Chondrocyte (in vitro differentiated cells): ENCODE measurements around the gene PRRT4. TPM values are rescaled to one million over a fixed set of nuclear protein-coding genes. Genes with fewer than 3 reads are reported as not detected.
A peak's percentile ranks its signal among the peaks of the same experiment; 100 is the strongest.

Experiments used
- DNase-seq: peaks from one replicate; pipeline ENCODE4 v3.0.0; 2021; ENCODE audit warnings: mixed read lengths, low spot score
- H3K27ac Mint-ChIP-seq: one replicate; pipeline ENCODE4 v1.8.0; 2021; ENCODE audit warnings: mild to moderate bottlenecking, moderate library complexity, mixed read lengths; ENCODE audit not compliant: unreplicated experiment
- H3K27me3 Mint-ChIP-seq: 2 replicates; pipeline ENCODE4 v1.8.0; 2021; ENCODE audit warnings: low read depth, mixed read lengths
- H3K36me3 Mint-ChIP-seq: 2 replicates; pipeline ENCODE4 v1.8.0; 2021; ENCODE audit warnings: low read depth, mixed read lengths
- H3K4me1 Mint-ChIP-seq: 2 replicates; pipeline ENCODE4 v1.8.0; 2021; ENCODE audit warnings: low read depth, mild to moderate bottlenecking, mixed read lengths
- H3K4me3 Mint-ChIP-seq: one replicate; pipeline ENCODE4 v1.8.0; 2021; ENCODE audit warnings: mild to moderate bottlenecking, moderate library complexity, mixed read lengths; ENCODE audit not compliant: unreplicated experiment
- H3K9me3 Mint-ChIP-seq: 2 replicates; pipeline ENCODE4 v1.8.0; 2021; ENCODE audit warnings: low read depth, mixed read lengths
- total RNA-seq: library from RNA; stranded (reverse); gene quantifications from 3 replicates; pipeline ENCODE4 v1.2.1, GENCODE V29; 2021
- TF ChIP-seq, protein P1 (sequence below): fragments of 200-600 bp; sonication (generic); IDR thresholded peaks from 2 replicates; pipeline ENCODE4 v1.5.0; 2021; ENCODE audit warnings: antibody characterized with exemption, mild to moderate bottlenecking, moderate library complexity

PRRT4 gene
- total RNA-seq, 1 donor from 2014 or later: 0.42 TPM

DNA sequence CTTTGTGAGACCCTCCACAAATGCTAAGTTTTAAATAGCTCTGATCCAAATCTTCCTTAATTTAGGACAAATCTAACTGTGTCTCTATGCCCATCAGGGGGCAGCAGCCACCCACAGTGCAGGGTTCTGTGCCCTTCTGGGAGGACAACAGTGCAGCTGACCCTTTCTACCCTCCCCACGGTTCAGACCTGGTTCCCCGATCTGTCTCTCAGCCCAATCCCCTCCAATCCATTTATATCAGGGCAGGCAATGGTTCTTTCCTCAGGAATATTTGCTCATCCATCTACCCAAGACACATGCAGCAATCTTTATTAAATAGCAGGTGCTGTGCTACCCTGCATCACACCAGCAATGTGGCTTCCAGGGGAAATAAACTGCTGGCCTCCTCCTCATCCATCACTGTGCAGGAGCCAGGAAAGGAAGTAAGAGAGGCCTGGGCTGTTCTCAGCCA, 13.8 kb downstream of the PRRT4 start:
- Mint-ChIP-seq H3K4me3 (no peak overlapping the region), H3K4me1 (peaks cover 4% of the 10 kb centered on the region), H3K27ac (no peak overlapping the region), H3K36me3 (no peaks in the 10 kb centered on the region), H3K9me3 (no peaks in the 10 kb centered on the region), H3K27me3 (peaks cover 17% of the 10 kb centered on the region)
- TF ChIP-seq, protein P1, sequence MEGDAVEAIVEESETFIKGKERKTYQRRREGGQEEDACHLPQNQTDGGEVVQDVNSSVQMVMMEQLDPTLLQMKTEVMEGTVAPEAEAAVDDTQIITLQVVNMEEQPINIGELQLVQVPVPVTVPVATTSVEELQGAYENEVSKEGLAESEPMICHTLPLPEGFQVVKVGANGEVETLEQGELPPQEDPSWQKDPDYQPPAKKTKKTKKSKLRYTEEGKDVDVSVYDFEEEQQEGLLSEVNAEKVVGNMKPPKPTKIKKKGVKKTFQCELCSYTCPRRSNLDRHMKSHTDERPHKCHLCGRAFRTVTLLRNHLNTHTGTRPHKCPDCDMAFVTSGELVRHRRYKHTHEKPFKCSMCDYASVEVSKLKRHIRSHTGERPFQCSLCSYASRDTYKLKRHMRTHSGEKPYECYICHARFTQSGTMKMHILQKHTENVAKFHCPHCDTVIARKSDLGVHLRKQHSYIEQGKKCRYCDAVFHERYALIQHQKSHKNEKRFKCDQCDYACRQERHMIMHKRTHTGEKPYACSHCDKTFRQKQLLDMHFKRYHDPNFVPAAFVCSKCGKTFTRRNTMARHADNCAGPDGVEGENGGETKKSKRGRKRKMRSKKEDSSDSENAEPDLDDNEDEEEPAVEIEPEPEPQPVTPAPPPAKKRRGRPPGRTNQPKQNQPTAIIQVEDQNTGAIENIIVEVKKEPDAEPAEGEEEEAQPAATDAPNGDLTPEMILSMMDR: peak; percentile 87
- DNase-seq: no peak

DNA sequence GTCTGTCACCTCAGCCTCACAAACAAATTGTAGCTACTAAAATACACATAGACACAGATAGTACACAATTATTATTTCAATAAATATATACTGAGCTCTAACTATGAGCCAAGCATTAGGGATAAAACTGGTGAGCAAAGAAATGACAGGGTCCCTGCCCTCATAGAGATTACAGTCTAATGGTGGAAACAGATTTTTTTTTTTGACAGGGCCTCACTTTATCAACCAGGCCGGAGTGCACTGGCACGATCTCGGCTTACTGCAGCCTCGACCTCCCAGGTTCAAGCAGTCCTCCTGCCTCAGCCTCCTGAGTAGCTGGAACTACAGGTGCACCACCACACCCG, 17.1 kb downstream of the PRRT4 start:
- Mint-ChIP-seq H3K27me3 (peaks cover 9% of the 10 kb centered on the region), H3K9me3 (no peaks in the 10 kb centered on the region), H3K4me3 (no peak overlapping the region), H3K36me3 (no peaks in the 10 kb centered on the region), H3K27ac (no peak overlapping the region), H3K4me1 (peaks cover 20% of the 10 kb centered on the region)
- TF ChIP-seq, protein P1: no peak
- DNase-seq: no peak

DNA sequence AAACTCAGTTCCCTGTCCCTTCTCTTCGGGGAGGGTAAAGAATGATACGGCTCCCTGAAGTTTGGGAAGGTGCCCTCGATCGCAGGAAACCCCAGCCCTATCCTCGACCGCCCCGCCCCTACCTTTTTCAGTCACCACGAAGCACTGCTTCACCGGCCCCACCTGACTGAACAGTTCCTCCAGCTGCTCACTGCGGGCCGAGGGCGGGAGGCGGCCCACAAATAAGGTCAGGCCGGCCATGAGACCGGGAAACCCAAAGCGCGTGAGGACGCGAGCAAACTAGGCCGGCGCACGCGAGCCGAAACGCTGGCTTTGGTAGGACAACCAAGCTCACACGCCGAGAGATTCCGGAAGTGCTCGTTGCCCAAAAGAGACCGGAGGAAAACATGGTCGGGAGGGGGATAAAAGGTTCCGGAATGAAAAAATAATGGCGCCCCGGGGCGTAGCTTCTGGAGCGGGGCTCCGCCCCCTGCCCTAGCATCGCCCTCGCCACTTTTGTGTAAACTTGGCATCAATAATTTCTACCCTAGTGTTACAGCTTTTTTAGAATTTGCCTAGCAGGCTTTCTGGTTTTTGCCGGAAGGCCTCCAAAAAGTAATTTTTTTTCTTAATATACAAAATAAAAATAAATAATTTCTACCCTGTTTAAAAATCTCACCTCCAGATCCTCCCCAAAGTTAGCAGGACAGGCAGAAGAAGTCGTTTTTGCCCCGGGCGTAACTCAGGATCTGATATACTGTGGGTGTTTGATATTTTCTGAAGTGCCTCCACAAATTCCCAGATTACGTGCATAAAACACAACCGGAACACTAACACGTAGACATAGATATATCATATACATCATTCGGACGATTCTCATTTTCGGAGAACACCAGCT, 17.7 kb downstream of the PRRT4 start, which contains the start of gene RBM28:
TSS of gene RBM28 (minus strand) at position 355 of the 877 bp plus-strand sequence. CDS start at position 240, 115 bp downstream.
- no peak for DNase-seq
- Mint-ChIP-seq H3K4me3 (peak within 1 kb of the TSS; percentile 91), H3K27ac (peak within 1 kb of the TSS; percentile 98), H3K27me3 (peaks cover 4% of the 10 kb centered on the region), H3K4me1 (peaks cover 20% of the 10 kb centered on the region), H3K9me3 (no peaks in the 10 kb centered on the region), H3K36me3 (no peaks in the 10 kb centered on the region)
- TF ChIP-seq, protein P1: peak; percentile 14

DNA sequence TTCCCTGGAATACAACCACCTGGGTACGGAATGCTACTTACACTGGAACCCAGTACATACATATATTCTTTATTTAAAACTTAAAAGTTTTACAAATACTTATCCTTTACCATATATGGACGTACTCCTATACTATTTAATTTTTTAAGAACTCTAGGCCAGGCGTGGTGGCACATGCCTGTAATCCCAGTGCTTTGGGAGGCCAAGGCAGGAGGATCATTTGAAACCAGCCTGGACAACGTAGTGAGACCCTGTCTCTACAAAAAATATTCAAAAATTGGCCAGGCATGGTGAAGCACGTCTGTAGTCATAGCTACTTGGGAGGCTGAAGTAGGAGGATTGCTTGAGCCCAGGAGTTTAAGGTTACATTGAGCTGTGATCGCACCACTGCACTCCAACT, 19.8 kb downstream of the PRRT4 start:
- Mint-ChIP-seq H3K36me3 (peaks cover 9% of the 10 kb centered on the region), H3K4me3 (peak overlapping the region; percentile 91), H3K4me1 (peaks cover 20% of the 10 kb centered on the region)

DNA sequence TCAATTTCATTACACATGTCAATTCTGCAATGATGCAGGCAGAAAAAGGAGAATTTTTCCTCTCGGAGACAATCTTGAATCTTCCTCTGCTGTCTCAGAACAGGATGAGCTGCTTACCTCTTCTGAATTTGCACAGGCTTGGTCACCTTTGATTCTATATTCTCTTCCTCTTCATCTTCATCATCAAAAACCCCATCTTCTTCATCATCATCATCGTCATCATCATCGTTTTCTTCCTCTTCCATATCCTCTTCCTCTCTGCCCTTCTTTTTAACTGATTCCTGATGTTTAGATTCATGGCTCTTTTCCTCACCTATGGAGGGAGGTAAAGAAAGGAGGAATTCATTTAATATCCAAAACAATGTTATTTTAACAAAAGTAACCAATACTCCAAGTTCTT, 25.8 kb downstream of the PRRT4 start:
- Mint-ChIP-seq H3K4me1 (no peaks in the 10 kb centered on the region), H3K36me3 (peaks cover 29% of the 10 kb centered on the region), H3K27me3 (no peaks in the 10 kb centered on the region), H3K9me3 (no peaks in the 10 kb centered on the region), H3K4me3 (no peak overlapping the region), H3K27ac (no peak overlapping the region)
- DNase-seq: no peak
- TF ChIP-seq, protein P1: no peak

More for the DNA sequence above, 19.8 kb downstream of the PRRT4 start:
- no peak for DNase-seq
- Mint-ChIP-seq H3K27me3 (no peaks in the 10 kb centered on the region), H3K9me3 (no peaks in the 10 kb centered on the region), H3K27ac (peak overlapping the region; percentile 6)
- TF ChIP-seq, protein P1: no peak
